HL-60/S4 treated with phorbol 12-myristate 13-acetate at 8.2 ng/mL for 4 days and 3 days (cell line): ENCODE measurements around the gene FBXO42.
"Not testable (repeated sequence)": the region's sequence is repeated elsewhere in the genome, so short reads cannot be mapped to it uniquely, and the experiment has no call there.

Experiments used
- in situ Hi-C: fragments of 300-500 bp; cut with MboI; formaldehyde crosslinking; loops from 2 replicates; pipeline ENCODE4 v1.15.0; 2022; ENCODE audit warnings: low sequenced_read_pairs

FBXO42 gene

GRCh38 chr1:16266411-16267118, 85.7 kb downstream of the FBXO42 start:
- in situ Hi-C loops = no loop called here

GRCh38 chr1:16262067-16262466, 90.2 kb downstream of the FBXO42 start:
- in situ Hi-C loops = no loop called here

GRCh38 chr1:16260814-16261213, 91.5 kb downstream of the FBXO42 start:
- in situ Hi-C loops = no loop called here

DNA sequence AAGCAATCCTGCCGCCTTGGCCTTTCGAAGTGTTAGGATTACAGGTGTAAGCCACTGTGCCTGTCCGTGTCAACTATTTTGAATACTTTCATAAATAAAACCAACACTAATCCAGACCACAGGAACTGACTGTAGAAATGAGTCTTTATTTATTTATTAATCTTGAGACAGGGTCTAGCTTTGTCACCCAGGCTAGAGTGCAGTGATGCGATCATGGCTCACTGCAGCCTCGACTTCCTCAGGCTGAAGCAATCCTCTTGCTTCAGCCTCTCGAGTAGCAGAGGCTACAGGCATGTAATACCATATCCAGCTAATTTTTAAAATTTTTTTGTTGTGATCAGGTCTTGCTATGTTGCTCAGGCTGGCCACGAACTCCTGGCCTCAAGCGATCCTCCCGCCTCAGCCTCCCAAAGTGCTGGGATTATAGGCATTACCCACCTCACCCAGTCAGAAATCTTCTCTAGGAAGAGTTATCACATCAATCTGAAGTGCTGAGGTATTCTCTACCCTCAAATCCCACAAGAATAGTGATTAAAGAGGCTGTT, 93.6 kb downstream of the FBXO42 start:
- in situ Hi-C loops = no loop called here

DNA sequence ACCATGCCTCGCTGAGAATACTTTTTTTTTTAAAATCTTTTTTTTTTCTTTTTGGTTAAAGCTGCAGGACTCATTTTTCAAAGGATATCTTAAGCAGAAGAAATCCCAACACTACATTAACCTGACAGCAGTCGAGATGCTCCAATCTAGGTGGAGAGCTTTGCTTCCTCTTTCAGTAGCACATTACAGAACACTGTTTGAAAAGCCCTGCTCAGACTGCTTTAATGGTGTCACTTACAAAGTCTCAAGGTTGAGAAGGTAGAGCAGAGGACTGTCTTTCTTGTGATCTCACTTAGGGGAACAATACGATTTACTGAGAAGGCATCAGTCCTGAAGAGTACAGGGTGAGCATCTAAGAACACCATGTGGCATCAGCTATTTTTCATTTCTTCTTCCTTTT, 94.3 kb downstream of the FBXO42 start:
- in situ Hi-C loops = no loop called here

- in situ Hi-C loops = not testable (repeated sequence)
These were observed 94.7 kb downstream of the FBXO42 start for GRCh38 chr1:16257556-16257955.

DNA sequence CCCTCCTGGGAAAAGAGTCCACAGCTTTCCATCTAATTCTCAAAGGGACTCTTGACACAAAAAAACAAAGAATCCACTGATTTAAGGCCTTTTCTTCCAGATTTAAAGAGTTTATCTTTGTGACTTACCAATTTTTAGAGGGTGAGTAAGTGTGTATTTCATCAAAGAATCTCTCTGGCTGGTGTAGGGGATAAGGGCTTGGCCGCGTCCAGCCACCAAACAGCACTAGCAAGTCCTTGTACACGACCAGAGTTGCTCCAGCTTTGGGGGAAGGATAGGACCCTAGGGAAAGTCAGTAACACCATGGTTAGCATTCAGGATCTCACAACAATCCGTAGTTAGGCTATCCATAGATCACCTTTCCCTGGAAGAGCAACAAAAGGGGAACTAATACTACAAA, 95.8 kb downstream of the FBXO42 start:
- in situ Hi-C loops = no loop called here

DNA sequence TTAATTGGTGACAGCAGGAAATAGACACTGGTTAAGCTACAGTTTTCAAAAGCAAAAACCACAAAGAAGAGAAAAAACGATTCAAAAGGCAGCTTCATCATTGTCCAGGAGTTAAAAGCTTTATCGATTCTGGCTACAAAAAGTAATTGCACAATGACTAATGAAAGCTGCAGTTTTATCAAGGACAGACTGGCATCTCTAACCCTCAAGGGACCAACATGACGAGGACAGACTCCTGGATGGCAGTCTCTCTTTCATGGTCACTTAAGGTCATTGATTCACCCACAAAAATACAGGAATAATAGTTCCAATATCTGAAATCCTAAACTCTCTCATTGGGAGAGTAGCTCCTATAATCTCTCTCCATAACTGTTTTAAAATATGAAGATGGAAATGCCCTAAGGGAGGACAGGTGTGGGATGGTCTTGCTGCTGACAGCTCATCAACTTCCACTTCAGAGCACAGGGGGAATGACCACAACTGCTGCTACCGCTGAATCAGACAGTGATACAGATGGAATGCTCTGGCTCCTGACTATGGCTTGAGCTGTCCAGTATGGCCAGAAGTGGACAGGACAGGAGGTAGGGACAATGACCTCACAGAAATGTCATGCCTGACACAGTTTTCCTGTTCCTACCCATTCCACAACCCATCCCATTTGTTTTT, 97.9 kb downstream of the FBXO42 start:
- in situ Hi-C loops = no loop called here

DNA sequence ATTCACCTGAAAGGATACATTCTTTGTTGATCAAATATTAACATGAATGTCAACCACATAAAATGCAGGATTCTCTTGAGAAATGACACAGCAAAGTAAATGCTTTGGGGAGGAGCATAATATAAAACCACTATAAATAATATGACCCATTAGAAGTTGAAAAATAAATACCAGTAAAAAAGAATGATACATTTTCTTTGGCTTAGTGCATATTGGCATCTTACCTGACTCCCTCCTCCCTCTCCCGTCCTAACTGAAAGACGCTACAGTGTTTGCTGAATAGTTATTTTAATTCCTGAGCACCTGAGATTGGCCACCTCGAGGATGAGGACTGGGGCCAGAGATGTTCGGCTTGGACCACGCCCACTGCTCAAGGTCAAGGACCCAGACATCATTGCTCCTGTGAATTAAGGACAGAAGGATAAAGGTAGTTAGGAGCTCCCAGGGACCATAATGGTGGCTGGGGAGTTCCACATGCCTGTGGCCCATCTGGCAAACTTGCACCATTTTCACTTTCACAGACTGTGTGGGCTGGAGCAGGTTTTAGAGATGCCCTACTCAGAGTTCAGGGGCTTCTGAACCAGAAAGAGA, 98.9 kb downstream of the FBXO42 start:
- in situ Hi-C loops = no loop called here

- in situ Hi-C loops = no loop called here
These were observed 99.4 kb downstream of the FBXO42 start for GRCh38 chr1:16252912-16253311.

- in situ Hi-C loops = no loop called here
These were observed 100.9 kb downstream of the FBXO42 start for GRCh38 chr1:16251381-16251780.

GRCh38 chr1:16250524-16251251, 101.6 kb downstream of the FBXO42 start:
- in situ Hi-C loops = no loop called here

DNA sequence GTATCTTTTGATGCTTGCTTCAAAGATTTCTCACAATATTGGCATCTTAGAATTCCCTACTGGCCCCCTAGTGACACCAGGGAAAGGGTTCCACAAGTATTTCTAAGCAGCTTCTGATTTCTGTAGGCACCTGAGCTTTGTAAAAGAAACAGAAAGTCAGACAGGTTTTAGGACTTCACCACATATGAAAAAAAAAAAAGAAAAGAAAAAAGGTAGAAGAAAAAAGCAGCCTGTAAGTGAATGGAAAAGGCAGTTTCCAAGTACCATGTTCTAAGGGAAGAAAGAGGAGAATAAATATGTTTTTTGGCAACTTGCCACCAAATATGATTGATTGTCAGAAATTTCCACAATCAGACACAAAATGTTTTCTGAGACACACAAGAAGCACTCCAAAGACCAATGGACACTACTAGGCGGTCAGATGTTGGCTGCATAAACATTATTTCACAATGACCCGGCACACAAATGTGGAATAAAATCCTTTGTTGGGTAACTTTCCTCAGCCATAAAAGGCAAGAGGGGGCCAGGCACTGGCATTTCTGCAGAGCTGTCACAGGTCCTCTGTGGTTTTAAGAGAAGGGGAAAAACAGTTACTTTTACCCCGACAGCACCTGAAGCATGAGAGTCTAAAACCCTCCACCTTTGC, 102.6 kb downstream of the FBXO42 start:
- in situ Hi-C loops = no loop called here

DNA sequence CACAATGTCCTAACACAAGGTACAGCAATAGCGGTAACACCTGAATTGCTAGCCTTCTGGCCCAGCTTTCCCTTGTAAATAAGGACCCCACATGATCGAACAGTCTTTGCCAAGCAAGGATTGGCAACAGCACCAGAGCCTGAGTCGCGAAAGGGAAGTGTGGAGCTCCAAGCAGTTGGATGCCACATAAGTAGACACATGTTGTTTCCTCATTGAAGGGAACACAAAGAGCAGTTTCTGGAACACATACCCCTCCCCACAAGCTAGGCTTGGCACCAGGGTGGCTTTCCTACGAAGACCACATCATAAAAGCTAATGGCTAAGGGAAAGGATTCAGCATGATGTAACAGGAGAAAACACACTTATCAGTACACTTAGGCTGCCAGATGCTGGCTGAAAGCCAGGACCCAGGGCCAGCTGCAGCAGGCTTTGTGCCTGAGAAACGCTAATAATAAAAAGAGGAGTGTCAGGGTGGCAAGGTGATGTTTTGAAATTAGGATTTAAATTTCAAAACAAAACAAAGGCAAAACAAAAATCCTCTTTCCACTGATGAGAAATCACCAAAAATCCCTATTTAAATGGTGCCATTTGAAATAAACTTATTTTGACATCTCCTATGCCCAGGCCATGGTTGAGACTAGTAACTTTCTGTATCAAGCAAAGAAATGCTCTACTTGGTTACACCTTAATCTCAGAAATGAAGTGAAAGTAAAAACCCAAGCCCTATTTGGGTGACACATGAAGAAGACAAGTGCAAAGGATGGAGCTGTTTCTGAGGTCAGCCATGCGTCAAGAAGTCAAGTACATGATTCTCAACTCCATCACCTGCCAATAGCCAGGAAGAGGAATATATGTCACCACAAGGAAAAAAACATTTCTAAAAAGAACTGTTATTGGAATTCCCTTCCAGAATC, 103.4 kb downstream of the FBXO42 start:
- in situ Hi-C loops = no loop called here

DNA sequence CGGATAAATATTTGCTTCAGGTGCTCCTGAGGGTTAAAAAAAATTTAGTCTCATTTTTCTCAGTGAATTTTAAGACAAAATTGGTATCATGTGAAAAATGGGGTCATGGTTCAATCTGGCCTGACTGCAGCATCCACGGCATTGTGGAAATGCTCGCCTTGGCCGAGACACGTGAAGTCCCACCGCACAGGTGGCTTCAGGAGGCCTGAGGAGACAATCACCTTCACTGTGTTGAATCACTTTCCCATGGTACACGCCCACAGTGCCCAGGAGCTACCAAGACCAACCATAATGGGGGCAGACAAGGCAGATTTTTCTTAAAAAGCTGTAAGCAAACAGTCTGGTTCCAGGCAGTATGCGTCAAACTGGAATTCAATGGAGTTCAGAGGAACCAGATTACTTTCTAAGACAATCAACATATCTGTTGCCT, 104.3 kb downstream of the FBXO42 start:
- in situ Hi-C loops = no loop called here

DNA sequence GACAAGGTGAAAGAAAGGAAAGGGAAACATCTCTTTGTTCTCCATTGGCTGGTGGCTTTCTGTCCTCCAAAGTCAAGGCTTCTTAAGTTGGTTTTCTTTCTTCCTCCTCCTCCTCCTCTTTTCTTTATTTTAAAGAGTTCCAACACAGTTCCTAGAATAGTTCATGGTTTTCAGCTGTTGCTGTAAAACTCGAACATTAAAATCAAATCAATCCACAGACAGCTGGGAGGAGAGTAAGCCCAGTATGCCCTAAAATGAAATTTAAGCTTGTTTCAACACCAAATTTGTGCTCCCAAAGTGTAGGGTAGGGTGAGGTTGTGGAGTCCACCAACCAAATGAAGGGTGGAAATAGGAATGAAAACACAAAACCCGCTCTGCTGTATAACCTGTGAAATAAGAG, 104.8 kb downstream of the FBXO42 start:
- in situ Hi-C loops = no loop called here

GRCh38 chr1:16246961-16247360, 105.3 kb downstream of the FBXO42 start:
- in situ Hi-C loops = no loop called here

DNA sequence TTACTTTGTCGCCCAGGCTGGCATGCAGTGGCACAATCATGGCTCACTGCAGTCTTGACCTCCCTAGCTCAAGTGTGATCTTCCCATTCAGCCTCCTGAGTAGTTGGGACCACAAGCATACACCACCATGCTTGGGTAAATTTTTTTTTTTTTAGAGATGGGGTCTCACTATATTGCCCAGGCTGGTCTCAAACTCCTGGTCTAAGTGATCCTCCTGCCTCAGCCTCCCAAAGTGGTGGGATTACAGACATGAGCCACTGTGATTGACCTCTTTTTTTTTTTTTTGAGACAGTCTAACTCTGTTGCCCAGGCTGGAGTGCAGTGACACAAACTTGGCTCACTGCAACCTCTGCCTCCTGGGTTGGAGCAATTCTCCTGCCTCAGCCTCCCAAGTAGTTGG, 106.0 kb downstream of the FBXO42 start:
- in situ Hi-C loops = not testable (repeated sequence)

GRCh38 chr1:16245476-16246196, 106.6 kb downstream of the FBXO42 start:
- in situ Hi-C loops = no loop called here
